Stimulated activated CD8-positive, alpha-beta memory T cell treated with anti-CD3 and anti-CD28 coated beads, Interleukin-4, amount 100 ng/mL, for 24 hours (primary cell): Measurements from ENCODE around the gene CACNA2D4.

Experiments
- DNase-seq: peaks from one replicate; pipeline ENCODE4 v3.0.0-alpha.2; 2020; ENCODE audit warnings: low read depth

The CACNA2D4 gene

DNA sequence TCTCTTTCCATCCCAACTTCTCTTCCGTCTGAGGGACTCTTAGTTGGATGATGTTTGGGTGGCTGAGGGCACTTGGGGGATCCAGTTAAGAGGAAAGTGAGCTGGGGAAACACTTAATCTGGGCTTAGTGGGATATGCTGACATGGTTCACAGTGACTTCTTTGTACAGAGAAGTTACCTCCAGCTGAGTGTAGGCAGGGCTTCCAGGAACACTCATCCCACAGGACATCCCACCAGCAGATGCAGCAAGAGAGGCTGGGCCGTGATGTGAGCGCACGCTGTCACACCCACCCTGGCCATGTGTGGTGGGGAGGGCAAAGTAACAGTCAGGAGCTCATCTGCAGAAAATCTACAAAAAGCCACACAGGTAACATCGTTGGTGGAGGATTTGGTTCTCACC is 832 bp upstream of the CACNA2D4 start:
- no peak for DNase-seq

DNA sequence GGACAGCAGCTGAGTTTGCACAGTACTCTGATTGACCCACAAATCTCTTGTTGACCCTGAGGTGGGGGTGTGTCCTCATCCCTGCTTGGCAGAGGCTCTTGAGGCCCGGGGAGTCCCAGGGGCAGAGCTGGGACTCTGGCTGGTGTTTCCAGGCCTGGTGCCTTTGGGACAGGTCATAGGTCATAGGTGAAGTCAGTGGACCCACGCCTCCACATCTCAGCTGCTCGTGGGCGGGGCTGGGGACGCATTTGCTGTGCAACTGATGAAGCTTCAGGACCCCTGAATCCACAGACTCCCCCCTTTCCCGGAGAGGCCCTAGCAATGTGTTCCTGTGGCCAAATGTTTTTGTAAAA is 408 bp upstream of the CACNA2D4 start:
- no peak for DNase-seq

DNA sequence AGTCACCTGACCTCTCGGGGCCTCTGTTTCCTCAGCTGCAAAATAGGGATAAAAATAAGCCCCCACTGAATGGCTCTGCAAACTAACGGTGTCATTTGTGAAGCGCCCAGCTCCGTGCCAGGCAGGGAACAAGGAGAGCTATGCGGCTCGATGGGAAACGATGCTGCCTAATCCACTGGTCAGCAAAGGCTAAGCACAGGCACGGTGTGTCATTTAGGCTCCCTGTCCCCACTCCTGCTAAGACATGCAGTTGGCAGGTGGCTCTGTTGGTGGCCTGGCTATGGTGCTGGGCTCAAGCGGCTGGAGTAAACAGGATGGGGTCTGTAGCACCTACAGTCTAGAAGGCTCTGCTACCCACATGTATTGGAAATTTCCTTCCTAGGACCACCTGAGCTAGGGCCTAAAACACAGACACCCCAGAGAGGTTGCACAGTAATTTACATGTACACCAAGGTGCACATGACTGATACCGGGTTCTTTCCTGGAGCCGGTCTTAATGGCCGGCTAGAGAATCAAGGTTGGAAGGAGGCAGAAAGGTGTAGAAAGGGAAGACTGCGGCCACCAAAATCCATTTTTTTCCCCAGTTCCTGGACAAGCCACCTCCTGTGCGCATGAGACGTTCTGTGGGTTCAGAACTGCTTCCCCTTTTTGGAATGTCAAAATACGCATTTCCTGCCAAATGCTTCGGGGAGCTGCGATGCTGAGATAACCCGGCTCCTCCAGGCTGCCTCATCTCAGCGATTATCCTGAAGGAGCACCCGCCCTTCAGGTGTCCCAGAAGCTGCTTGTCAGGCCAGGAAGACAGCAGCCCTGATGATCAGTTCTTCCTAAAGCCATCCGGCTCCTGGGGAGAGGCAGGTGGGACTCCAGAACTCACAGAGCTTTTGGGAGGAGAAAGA is 1.0 kb downstream of the CACNA2D4 start:
- no peak for DNase-seq

DNA sequence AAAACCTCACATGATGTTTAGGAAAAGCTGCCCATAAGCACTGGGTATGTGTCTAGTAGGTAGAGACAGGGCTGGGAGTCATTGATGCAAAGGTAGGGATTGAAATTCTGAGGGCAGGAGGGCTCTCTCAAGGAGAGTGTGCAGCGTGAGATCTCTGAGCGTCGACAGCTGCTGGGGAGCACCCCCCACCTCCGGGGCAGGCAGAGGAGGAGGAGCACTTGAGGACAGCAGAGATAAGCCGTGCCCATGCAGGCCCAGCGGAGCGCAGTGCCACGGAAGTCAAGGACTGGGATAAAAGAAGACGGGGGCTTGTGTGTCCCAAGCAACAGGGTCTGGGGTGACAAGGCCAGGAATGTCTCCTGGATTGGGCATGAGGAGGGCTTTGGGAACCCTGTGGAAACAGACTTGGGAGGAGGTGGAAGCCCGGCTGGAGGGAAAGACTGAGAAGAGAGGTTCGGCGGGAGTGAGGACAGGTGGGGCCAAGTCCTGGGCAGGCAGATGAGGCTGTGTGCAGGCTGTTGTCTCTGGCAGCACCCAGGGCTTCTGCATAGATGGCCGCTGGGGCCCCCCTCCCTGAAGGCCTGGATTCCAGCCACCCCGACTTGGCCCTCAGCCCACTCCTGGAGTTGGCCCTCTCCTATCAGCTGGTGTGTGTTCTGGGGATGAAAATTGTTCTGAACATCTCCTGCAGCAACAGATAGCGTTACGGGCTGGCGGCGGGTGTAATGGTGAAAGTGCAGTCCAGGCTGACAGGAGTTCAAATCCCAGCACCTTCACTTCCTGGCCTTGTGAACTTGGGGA is 1.9 kb downstream of the CACNA2D4 start:
- no peak for DNase-seq

DNA sequence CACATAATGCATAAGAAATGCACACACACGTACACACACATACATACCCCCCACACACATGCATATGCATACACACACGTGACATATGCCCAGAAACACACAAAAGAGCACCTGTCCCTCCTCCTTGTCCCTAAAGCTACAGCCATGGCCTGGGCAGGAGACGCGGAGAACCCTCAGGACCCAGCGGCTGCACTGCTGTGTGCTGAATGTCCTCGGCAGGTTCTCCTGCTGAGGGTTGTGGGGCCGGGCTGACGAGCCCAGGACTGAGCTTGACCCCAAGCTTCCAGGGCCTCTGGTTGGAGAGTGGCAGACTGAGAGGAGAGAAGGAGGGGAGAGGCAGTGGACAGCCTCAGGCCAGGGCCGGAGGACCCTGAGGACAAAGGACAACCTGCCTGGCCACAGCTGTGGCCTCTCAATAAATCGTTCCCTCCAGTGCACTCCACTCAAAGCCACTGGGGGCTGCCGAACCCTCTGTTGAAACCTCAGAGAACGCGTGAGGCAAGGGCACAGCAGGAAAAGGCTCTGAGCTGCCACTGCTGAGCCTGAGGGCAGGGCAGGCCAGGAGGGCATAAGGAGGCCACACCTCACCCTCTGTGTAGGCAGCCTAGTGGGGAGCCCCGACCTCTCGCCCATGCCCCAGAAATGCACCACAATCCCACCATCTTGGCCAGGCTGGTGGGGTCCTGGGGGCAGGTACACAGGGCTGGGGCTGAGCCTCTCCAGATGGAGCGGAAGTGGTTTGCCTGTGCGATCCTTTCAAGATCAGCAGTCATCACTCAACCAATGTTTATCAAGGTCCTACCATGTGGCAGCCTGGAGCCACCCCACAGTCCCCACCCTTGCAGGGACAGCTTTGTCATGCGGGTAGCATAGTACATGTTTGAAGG is 3.1 kb downstream of the CACNA2D4 start:
- no peak for DNase-seq

DNA sequence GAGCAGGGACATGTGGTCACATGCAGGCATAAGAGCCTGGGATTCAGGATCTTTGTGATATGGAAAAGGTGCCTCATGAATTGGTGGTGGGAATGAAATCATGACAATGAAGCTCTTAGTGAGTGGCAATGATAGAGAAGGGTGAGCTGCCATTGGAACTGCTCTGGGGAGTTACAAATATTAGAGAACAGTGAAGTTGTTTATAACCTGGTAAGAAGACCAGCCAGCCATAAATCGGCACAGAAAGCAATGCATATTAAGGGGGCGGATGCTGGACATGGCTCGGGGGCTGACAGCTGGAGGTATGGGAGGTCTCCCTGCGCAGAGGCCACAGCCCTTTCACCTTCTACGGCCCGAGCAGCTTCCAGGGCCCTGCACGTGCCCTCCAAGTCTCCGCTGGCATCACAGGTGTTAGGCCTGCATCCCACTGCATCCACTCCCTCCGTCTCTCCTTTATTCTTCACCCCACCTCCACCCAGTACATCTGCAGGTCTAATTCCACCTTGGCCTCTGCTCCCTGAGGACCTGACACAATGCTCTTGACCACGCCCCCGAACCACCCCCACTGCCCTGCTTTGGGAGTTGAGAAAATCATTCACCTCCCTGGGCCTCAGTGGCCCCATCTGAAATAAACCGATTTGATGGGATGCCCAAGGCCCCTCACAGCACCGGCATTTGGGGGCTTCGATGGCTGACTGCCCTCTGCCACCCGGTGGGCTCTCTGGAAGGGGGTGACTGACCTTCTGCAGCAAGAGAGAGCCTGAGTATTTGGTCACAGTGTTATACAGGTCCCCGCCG is 4.1 kb downstream of the CACNA2D4 start:
- DNase-seq: no peak

DNA sequence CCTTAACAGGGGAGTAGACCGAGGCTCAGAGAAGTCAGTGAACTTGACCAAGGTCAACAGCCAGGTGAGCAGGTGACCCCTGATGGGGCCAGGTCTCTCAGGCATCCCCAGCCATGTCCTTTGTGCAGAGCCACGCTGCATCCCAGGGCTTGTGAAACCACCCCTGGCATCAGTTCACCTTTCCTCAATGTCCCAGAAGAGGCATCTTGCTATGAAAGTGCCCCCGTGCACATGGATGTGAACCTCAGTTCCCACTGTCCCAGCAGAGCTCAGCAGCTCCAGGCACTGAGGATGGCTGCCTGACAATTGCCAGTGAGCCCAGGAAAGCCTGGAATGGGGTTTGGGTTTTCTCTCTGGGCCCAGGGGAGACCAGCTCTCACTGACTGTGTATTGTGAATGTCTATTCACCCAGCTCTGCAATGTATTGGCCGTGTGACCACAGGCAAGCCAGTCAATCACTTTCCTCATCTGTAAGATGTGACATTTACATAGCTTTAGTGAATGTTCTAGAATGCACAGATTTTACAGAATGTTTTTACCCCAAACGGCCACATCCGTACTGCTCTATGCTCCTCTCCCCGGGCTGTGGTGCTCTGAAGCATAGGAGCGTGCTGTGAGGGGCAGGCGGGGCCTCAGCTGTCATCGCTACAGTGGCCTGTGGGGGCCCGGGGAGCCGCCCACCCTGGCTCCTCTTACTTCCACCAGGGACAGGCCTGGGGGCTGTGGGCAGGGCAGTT is 4.9 kb downstream of the CACNA2D4 start:
- no peak for DNase-seq

DNA sequence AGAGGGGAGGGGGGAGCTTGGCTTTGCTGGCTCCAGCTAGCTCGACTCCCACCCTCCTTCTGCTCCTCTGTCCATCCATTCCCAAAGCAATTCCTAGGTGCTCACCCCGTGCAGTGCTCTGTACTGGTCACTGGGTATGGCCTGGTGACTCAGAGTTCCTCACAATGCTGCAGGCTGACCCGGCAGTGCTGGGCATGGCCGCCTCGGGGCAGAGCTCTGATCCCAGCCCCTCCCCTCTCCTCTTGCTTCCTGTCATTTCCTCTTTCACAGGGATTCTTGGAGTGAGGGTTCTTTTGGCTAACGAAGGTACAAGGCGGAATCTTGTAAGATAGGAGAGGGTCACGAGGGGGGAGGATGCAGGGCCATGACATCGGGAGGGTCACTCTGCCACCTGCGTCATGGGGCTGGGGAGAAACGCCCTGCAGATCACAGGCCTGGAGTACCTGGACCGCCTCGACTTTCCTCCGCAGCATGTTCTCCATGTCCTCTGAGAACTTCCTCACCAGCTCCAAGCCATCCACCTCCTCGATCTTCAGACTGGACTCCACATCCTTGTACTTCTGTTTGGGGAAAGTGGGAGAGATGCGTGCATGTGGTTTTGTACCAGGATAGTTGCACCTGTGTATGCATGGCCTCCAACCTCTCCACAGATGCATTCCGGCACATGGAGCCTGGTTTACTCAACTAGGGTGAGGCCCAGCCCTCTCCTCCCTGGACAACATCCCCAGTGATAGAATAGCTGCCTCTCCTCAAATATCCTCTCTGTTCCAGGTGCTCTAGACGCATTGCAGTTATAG is 5.7 kb downstream of the CACNA2D4 start:
- no peak for DNase-seq

DNA sequence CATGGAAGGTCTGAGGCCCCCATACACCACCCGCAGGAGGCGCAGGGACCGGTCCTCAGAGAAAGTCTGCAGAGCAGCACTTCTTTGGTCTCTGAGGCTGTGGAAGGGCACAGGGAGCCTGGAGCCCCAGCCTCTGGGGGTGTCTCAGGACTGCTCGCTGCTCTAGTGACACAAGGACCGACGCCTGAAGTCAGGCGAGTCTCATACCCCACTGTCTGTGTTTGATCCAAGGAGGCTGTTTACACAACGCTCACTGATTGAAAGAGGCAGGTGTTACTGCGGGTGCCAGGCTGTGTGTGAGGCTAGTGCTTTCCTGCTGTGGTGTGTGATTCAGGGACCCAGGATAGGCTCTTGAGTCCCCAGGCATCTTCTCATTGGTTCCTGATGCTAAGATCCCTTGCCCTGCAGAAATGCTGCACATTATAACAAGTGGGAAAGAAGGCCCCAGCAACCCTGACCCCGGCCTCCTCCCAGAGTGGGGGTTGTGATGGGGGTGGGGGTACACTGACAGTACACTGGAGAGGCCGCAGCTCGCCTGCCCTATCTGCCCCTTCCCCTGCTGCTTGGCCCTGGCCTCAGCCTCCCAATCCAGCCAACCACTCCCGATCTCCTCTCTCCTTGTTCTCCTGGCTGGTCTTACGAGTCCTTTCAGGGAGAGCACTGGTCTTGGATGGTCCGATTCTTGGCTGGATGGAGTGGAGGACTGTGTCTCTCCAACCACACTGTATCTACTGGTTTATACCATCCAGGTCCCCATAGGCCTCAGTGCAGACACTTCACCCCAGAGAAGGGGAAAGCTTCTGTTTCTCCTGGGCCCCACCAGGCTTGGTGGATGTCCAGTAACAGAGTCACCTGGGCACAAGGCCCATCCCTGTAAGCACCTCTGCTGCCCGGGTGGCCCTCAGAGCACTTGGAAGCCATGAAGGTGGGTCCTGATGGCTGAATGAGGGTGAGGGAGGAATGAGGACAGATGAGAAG is 6.6 kb downstream of the CACNA2D4 start:
- no peak for DNase-seq

DNA sequence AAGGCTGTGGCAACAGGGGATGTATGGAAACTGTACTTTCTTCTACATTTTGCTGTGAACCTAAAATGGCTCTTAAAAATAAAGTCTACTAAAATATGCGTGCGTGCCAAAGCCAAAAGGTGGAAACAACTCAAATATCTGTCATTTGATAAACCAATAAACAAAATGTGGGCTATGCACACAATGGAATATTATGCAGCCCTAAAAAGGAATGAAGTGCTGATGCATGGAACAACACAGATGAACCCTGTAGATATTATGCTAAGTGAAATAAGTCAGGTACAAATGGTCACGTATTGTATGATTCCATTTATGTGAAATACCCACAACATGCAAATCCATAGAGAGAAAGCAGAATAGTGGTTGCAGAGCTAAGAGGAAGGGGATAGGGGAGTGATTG is 8.0 kb downstream of the CACNA2D4 start:
- DNase-seq: no peak

DNA sequence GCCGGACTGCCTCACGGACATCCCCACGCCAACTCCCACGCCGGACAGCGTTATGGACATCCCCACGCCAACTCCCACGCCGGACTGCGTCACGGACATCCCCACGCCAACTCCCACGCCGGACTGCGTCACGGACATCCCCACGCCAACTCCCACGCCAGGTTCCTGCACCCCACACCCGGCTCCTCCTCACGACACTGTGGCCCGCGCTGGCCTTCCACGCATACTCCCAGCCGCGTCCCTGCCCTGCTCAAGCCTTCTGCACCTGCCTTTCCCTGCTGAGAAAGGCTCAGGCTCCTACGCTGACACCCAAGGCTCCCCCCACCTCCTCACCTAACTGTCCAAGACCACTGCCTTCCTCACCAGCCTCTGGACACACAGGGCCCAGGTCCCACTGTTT is 9.7 kb downstream of the CACNA2D4 start:
- DNase-seq: no peak

DNA sequence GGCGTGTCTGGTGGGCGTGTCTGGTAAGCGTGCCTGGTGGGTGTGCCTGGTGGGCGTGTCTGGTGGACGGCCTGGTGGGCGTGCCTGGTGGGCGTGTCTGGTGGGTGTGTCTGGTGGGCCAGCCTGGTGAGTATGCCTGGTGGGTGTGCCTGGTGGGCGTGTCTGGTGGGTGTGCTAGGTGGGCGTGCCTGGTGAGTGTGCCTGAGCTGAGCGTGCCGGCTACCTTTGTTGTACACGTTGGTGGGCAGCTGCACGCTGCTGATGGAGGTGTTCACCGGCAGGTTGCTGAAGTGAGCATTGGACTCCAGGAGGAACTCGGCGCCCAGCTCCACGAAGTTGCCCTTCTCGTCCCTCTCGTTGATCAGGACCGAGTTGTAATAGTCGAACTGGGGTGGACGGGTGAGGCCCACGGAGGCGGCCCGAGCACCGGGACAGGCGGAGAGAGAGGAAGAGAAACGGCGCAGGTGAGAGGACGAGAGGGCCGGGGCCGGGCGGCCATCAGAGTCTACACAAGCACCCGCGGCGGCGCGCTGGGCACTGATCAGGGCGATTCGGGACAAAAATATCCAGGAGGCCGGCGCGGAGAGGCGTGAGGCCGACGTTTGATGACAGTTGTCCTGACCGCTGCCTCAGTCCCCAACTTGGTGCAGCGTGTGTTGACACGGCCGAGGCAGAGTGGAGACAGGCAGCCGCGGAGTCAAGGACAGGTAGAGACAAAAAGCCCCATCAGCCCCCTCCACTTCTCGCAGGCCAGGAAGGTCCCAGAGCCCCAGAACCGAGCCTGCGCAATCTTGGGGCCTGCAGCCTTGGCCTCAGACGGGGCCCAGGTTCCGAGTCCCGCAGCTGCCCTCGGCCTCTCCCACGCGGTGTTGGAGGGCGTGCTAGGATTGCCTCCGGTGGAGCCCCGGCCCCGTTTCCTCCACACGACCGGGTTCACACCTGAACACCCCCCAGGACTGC is 10.5 kb downstream of the CACNA2D4 start:
- peak; percentile 8 for DNase-seq

DNA sequence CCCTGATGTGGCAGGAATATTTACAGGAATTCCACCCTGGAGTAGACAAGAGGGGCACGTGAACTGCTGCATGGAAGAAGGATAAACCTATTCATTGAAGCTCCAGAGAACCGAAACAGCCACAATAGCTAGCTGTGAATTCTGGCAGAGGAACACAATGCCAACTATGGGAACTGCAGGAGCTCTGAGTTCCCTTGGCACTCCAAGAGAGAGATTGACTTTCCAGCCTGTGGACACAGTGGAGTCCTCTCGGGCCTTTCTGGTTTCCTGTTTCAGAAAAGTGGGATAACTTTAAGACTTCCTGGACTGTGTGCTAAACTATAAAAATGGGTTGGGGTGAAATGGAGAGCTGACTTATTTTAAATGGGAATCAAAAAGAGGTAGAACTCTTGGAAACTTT is 11.9 kb downstream of the CACNA2D4 start:
- DNase-seq: no peak

DNA sequence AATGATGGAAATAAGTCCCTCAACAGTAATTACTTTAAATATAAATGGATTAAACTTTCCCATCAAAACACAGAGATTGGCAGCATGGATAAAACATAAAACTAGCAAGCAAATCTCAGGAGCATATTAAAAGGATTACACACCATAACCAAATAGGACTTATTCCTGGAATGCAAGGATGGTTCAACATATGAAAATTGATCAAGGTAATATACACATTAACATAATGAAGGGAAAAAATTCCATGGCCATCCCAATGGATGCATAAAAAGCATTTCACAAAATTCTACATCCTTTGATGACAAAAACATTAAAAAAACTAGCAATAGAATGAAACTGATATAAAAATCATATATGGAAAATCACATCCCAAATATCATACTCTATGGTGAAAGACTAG is 13.6 kb downstream of the CACNA2D4 start:
- DNase-seq: no peak

DNA sequence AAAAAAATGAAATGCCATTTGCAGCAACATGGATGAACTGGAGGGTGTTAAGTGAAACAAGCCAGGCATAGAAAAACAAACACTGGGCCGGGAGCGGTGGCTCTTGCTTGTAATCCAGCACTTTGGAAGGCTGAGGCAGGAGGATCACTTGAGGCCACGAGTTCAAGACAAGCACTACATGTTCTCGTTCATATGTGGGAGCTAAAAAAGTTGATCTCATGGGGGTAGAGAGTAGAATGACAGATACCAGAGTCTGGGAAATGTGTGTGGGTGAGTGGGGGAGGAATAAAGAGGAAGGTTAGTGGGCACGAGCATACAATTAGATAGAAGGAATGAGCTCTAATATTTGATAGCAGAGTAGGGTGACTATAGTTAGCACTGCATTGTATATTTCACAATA is 21.5 kb downstream of the CACNA2D4 start:
- DNase-seq: no peak

DNA sequence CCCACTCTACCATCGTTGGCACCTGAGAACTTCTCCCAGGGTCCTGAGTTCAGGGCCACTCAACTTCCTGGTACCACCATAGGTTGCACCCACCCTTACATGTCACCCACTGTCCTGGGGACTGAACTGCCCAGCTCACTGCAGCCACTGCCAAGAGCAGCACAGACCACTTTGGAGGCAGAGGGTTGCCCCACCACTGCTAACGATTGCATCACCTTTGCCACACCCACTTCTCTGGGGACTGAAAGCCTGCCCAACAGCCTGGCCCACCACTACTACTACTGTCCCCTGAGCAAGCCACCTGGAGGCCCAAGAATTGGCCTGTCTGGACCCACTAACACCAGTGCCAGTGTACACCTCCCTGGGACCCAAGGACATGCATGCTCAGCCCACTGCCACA is 27.6 kb downstream of the CACNA2D4 start:
- DNase-seq: no peak

DNA sequence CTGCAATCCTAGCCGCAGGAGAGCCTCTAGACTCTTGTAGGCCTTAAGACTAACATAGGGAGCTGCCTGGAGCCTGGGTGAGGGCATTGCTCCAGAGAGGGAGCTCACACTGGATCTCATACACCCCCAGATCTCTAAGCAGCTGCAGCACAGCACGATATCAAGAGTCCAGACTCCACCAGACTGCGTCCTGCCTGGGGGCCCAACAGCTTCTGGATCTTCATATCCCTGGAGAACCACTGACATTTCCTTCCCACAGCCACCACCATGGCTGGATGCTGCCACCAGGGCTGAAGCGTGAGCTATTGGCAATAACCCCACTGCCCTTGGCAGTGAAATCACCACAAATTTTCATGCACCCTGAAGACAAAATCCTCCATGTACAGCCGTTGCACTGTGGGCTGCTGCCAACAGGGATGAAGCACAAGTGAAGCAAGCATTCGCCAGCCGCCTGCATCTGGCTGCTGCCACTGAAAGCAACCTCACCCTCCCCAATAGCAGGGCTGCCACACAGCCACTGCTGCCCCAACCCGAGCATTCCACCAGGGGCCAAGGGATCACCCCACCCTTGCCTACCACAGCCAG is 28.2 kb downstream of the CACNA2D4 start:
- DNase-seq: no peak
